PC-9 (cell line): ENCODE data around the gene MMP24. TPM values are rescaled to one million over a fixed set of nuclear protein-coding genes. Genes with fewer than 3 reads are reported as not detected.
A peak's percentile ranks its signal among the peaks of the same experiment; 100 is the strongest.

Source experiments
- BruUV-seq: library from RNA; stranded (reverse); fragments of 400-500 nt; replicated peaks from 2 replicates; lab custom pipeline; 2021; lab: Mats Ljungman, UMichigan
- CTCF ChIA-PET: fragments of 300-600 bp; sonication (Branson Sonifier 250); formaldehyde crosslinking; loops from one replicate; lab custom pipeline; 2022; ENCODE audit warnings: antibody characterized with exemption; lab: Charles Lee
- POLR2A ChIA-PET: fragments of 300-600 bp; sonication (Branson Sonifier 250); formaldehyde crosslinking; loops from one replicate; lab custom pipeline; 2022; ENCODE audit warnings: antibody characterized with exemption; ENCODE audit not compliant: unreplicated experiment; lab: Charles Lee
- DNase-seq, 2 experiments: peaks; one replicate each; pipeline versions ENCODE4 v3.0.0 to v3.0.0-alpha.2; 2015 to 2022; ENCODE audit warnings: mixed read lengths in 1 of 2
- H2AFZ ChIP-seq: fragments of 200-600 bp; sonication (generic); 2 replicates; pipeline ENCODE4 v1.8.1; 2017; ENCODE audit warnings: antibody characterized with exemption
- H3F3A ChIP-seq: fragments of 200-600 bp; sonication (generic); 2 replicates; pipeline ENCODE4 v1.8.1; 2017; ENCODE audit warnings: antibody characterized with exemption, mild to moderate bottlenecking, low read depth; ENCODE audit not compliant: insufficient read depth
- H3K27ac ChIP-seq: fragments of 200-600 bp; sonication (generic); 2 replicates; pipeline ENCODE4 v1.6.1; 2016; ENCODE audit warnings: mixed run types
- H3K27me3 ChIP-seq: fragments of 200-600 bp; sonication (generic); 2 replicates; pipeline ENCODE4 v1.6.1; 2016; ENCODE audit warnings: low read depth, mixed run types; ENCODE audit not compliant: insufficient read depth
- H3K36me3 ChIP-seq: fragments of 200-600 bp; sonication (generic); 2 replicates; pipeline ENCODE4 v1.6.1; 2016; ENCODE audit warnings: low read depth, mixed run types
- H3K4me1 ChIP-seq: fragments of 200-600 bp; sonication (generic); replicated peaks from 2 replicates; pipeline ENCODE4 v1.6.1; 2016; ENCODE audit warnings: mixed run types; ENCODE audit not compliant: insufficient read depth
- H3K4me2 ChIP-seq: fragments of 200-600 bp; sonication (generic); 2 replicates; pipeline ENCODE4 v1.6.1; 2017; ENCODE audit warnings: mixed run types
- H3K4me3 ChIP-seq: fragments of 200-600 bp; sonication (generic); 2 replicates; pipeline ENCODE4 v1.6.1; 2016; ENCODE audit warnings: mixed run types
- H3K79me2 ChIP-seq: fragments of 200-600 bp; sonication (generic); 2 replicates; pipeline ENCODE4 v1.6.1; 2017; ENCODE audit warnings: low read depth, mixed run types
- H3K9me2 ChIP-seq: fragments of 200-600 bp; sonication (generic); 2 replicates; pipeline ENCODE4 v1.8.1; 2017; ENCODE audit warnings: mild to moderate bottlenecking; ENCODE audit not compliant: insufficient read depth
- H3K9me3 ChIP-seq: fragments of 200-600 bp; sonication (generic); 2 replicates; pipeline ENCODE4 v1.8.1; 2016; ENCODE audit warnings: low read depth; ENCODE audit not compliant: insufficient read depth
- H4K20me1 ChIP-seq: fragments of 200-600 bp; sonication (generic); 2 replicates; pipeline ENCODE4 v1.8.1; 2017; ENCODE audit not compliant: insufficient read depth
- CTCF ChIP-seq: fragments of 200-600 bp; sonication (generic); conservative IDR thresholded peaks from 2 replicates; pipeline ENCODE4 v1.6.1; 2017; ENCODE audit warnings: mixed run types, antibody characterized with exemption, mild to moderate bottlenecking, moderate library complexity
- EZH2 ChIP-seq: fragments of 200-600 bp; sonication (generic); IDR thresholded peaks from 2 replicates; pipeline ENCODE4 v1.8.0; 2017; ENCODE audit warnings: antibody characterized with exemption, low read depth
- intact Hi-C: fragments of 100-400 bp; cut with micrococcal nuclease; formaldehyde crosslinking; loops from one replicate; pipeline ENCODE4 v1.10.0; 2022; ENCODE audit not compliant: unreplicated experiment
- total RNA-seq: library from RNA; stranded (reverse); gene quantifications from 2 replicates; pipeline ENCODE4 v1.2.3, GENCODE V29; 2021

Gene MMP24
- total RNA-seq, 1 experiment from 2014 or later: 0.48 TPM

GRCh38 chr20:35304956-35305355 lies 78.5 kb downstream of the MMP24 start:
- CTCF ChIA-PET: interaction anchor here (0.6 to 4.6 kb wide), 6 partner anchors 13 to 142 kb away, joined by 6 to 19 read pairs (median 8); no protein-coding TSS in a partner anchor
- H2AFZ ChIP-seq: no peak overlapping the region
- no peak for TF ChIP-seq CTCF
- TF ChIP-seq EZH2: no peak
- peak overlapping the region; percentile 92 for H3K27ac ChIP-seq
- H3K4me3 ChIP-seq: no peak overlapping the region
- H3K79me2 ChIP-seq: no peaks in the 10 kb centered on the region
- H3K9me2 ChIP-seq: no peaks in the 10 kb centered on the region
- H3K27me3 ChIP-seq: no peaks in the 10 kb centered on the region
- no peak for DNase-seq
- intact Hi-C loops: loop anchor here (1.0 to 2.0 kb wide), 6 partner anchors 13 to 142 kb away; partner anchors contain the start of gene MMP24OS
- peaks cover 59% of the 10 kb centered on the region for H3F3A ChIP-seq
- no peaks in the 10 kb centered on the region for H4K20me1 ChIP-seq
- H3K4me2 ChIP-seq: peak overlapping the region; percentile 41
- H3K36me3 ChIP-seq: no peaks in the 10 kb centered on the region
- H3K9me3 ChIP-seq: no peaks in the 10 kb centered on the region
- peaks cover 75% of the 10 kb centered on the region for H3K4me1 ChIP-seq
- POLR2A ChIA-PET: interaction anchor here (0.6 to 1.5 kb wide), 3 partner anchors 15 to 78 kb away, joined by 5 to 12 read pairs (median 7); partner anchors contain the start of gene EIF6
- BruUV-seq: no TSS peak

- no peaks in the 10 kb centered on the region for H3K36me3 ChIP-seq
- H4K20me1 ChIP-seq: no peaks in the 10 kb centered on the region
- no peak overlapping the region for H2AFZ ChIP-seq
- H3K27ac ChIP-seq: peak overlapping the region; percentile 92
- H3K4me2 ChIP-seq: peak overlapping the region; percentile 54
- intact Hi-C loops: loop anchor here (1.0 to 2.0 kb wide), 6 partner anchors 12 to 141 kb away; partner anchors contain the start of gene MMP24OS
- ChIA-PET CTCF (interaction anchor here (0.6 to 4.6 kb wide), 12 partner anchors 12 to 687 kb away, joined by 3 to 19 read pairs (median 8); no protein-coding TSS in a partner anchor), POLR2A (interaction anchor here (0.6 to 1.5 kb wide), 6 partner anchors 12 to 211 kb away, joined by 3 to 12 read pairs (median 4); partner anchors contain the start of gene EIF6)
- no peak for TF ChIP-seq CTCF
- TF ChIP-seq EZH2: no peak
- H3K79me2 ChIP-seq: 0 out of 2 replicates have a peak, but pooled peaks cover 2% of the 10 kb centered on the region
- no peaks in the 10 kb centered on the region for H3K27me3 ChIP-seq
- BruUV-seq: TSS peak; percentile 43
- H3K9me3 ChIP-seq: no peaks in the 10 kb centered on the region
- peak; percentile 96 to 99 for DNase-seq
- peaks cover 62% of the 10 kb centered on the region for H3F3A ChIP-seq
- H3K4me3 ChIP-seq: no peak overlapping the region
- peaks cover 78% of the 10 kb centered on the region for H3K4me1 ChIP-seq
- no peaks in the 10 kb centered on the region for H3K9me2 ChIP-seq
Measured at GRCh38 chr20:35305682-35306556, 79.4 kb downstream of the MMP24 start.

- Histone ChIP-seq H3K4me1 (peaks cover 82% of the 10 kb centered on the region), H3K9me3 (no peaks in the 10 kb centered on the region), H3K4me3 (no peak overlapping the region), H3K79me2 (0 out of 2 replicates have a peak, but pooled peaks cover 4% of the 10 kb centered on the region), H3K4me2 (peak overlapping the region; percentile 54), H3K27ac (peak overlapping the region; percentile 92), H3K36me3 (no peaks in the 10 kb centered on the region), H2AFZ (no peak overlapping the region), H4K20me1 (no peaks in the 10 kb centered on the region), H3F3A (peaks cover 64% of the 10 kb centered on the region), H3K27me3 (no peaks in the 10 kb centered on the region), H3K9me2 (no peaks in the 10 kb centered on the region)
- intact Hi-C loops: no loop called here
- no TSS peak for BruUV-seq
- DNase-seq: peak in 1 of 2 experiments; percentile 43
- POLR2A ChIA-PET: interaction anchor here (0.7 to 1.8 kb wide), 2 partner anchors 11 to 322 kb away, joined by 3 to 4 read pairs; no protein-coding TSS in a partner anchor
- CTCF ChIA-PET: interaction anchor here (1.0 to 4.6 kb wide), 4 partner anchors 11 to 148 kb away, joined by 3 to 19 read pairs (median 5); no protein-coding TSS in a partner anchor
- TF ChIP-seq CTCF (peak; percentile 69), EZH2 (no peak)
Measured at GRCh38 chr20:35306931-35307517, 80.5 kb downstream of the MMP24 start.
